Activated CD8-positive, alpha-beta T cell treated with anti-CD3 and anti-CD28 coated beads, Interleukin-2, amount 10 ng/mL, durations not matched to agents 7 days and 5 days (primary cell): ENCODE measurements around the gene CMIP. TPM values are rescaled to one million over a fixed set of nuclear protein-coding genes. Genes with fewer than 3 reads are reported as not detected.
"Not testable (repeated sequence)": the region's sequence is repeated elsewhere in the genome, so short reads cannot be mapped to it uniquely, and the experiment has no call there.

ENCODE experiments used
- ATAC-seq: fragments of 150-1000 bp; cut with Tn5 transposase; one replicate; pipeline ENCODE4 v1.10.0; 2021; ENCODE audit warnings: moderate library complexity
- CTCF ChIA-PET: fragments of 350-600 bp; sonication (Branson Sonifier 250); formaldehyde crosslinking; loops from one replicate; lab custom pipeline; 2021; ENCODE audit warnings: antibody characterized with exemption; lab: Charles Lee
- POLR2A ChIA-PET: fragments of 350-600 bp; sonication (Branson Sonifier 250); formaldehyde crosslinking; loops from one replicate; lab custom pipeline; 2021; ENCODE audit warnings: antibody characterized with exemption; lab: Charles Lee
- DNase-seq: peaks from one replicate; pipeline ENCODE4 v3.0.0-alpha.2; 2020
- H3K27ac Mint-ChIP-seq: one replicate; pipeline ENCODE4 v1.8.0; 2021; ENCODE audit warnings: mild to moderate bottlenecking, mixed read lengths
- H3K27me3 Mint-ChIP-seq: one replicate; pipeline ENCODE4 v1.8.0; 2021; ENCODE audit warnings: low read depth, mixed read lengths
- H3K36me3 Mint-ChIP-seq: one replicate; pipeline ENCODE4 v1.8.0; 2021; ENCODE audit warnings: low read depth, mixed read lengths
- H3K4me1 Mint-ChIP-seq: one replicate; pipeline ENCODE4 v1.8.0; 2021; ENCODE audit warnings: low read depth, mixed read lengths
- H3K4me3 Mint-ChIP-seq: one replicate; pipeline ENCODE4 v1.8.0; 2021; ENCODE audit warnings: mild to moderate bottlenecking, mixed read lengths
- H3K9me3 Mint-ChIP-seq: one replicate; pipeline ENCODE4 v1.8.0; 2022; ENCODE audit warnings: mixed read lengths; ENCODE audit not compliant: insufficient read depth
- total RNA-seq, 2 experiments: library from RNA; stranded (reverse); gene quantifications; one replicate each; pipeline ENCODE4 v1.2.3, GENCODE V29; 2021

The CMIP gene
- total RNA-seq: 10 to 100 TPM; 62.5 to 70.4 TPM

DNA sequence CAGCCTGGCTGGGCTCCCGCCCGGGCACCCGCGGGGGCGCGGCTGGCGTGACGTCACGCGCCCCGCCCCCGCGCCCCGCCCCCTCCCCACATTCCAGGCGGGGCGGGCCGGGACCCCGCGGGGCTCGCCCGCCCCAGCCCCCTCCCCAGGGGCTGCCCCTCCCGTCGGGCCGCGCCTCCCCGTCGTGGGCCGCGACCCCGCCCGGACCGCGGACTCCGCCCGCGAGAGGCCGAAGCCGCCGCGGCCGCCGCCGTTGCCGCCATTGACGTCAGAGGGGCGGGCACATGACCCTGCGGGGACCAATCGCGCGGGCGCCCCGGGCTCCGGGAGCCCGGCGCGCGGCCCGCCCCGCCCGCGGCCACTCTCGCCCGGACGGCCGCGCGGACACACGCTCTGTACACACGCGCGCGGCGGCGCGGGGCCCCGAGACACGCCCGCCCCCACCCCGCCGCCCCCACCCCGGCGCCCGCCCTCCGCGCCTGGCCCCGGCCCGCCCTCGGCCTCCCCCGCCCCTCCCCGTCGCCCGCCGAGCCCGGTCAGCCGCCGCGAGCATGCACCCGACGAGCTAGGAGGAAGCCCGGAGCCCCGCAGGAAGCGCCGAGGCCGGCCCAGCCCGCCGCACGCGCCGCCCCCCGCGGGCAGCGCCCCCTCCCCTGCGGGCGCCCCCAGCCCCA, at the start of gene CMIP:
Gene CMIP (plus strand): TSS at position 361 of the 674 bp plus-strand sequence.
- ChIA-PET POLR2A (interaction anchor here (1.6 to 1.8 kb wide), 2 partner anchors 76 to 187 kb away, joined by 3 to 5 read pairs; no protein-coding TSS in a partner anchor), CTCF (no interaction called here)
- H3K27ac Mint-ChIP-seq: peak within 1 kb of the TSS; percentile 91
- peaks cover 25% of the 10 kb centered on the region for H3K36me3 Mint-ChIP-seq
- H3K27me3 Mint-ChIP-seq: peaks cover 26% of the 10 kb centered on the region
- H3K4me1 Mint-ChIP-seq: peaks cover 46% of the 10 kb centered on the region
- ATAC-seq (peak; percentile 81), DNase-seq (peak; percentile 85)
- no peaks in the 10 kb centered on the region for H3K9me3 Mint-ChIP-seq
- peak within 1 kb of the TSS; percentile 93 for H3K4me3 Mint-ChIP-seq

DNA sequence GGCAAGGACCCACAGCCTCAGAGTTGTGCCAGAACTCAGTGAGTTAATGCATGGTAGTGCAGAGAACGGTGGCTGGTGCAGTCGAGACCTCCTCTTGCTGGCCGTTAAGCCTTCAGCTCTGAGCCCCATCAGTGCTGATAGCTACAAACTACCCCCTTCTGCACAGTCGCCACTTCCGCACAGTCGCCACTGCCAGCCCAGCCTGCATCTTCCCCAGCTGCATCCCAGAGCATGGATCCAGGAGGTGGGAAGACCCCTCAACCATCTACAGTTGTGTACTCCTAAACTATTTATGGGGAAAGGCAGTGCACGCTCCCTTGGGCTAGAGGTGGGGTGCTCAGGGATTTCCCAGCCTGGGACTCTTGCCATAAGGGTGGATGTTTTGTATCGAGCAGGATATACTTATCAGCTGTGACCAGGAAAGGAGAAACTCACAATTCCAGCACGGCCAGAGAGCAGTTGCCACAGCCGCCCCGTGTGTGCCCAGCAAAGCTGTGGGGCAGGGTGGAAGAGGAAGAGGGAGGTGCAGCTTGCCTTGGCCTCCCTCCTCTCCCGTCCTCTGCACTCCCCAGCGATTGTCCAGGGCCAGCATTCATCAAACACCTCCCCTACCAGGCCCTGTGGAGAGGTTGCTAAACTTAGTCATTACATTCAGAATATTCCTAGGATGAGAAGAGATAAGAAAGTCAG, 49.5 kb upstream of the CMIP start:
- no peaks in the 10 kb centered on the region for H3K36me3 Mint-ChIP-seq
- H3K4me1 Mint-ChIP-seq: peaks cover 2% of the 10 kb centered on the region
- no peak overlapping the region for H3K4me3 Mint-ChIP-seq
- POLR2A ChIA-PET: no interaction called here
- no peak for ATAC-seq
- no peak for DNase-seq
- no peak overlapping the region for H3K27ac Mint-ChIP-seq
- H3K9me3 Mint-ChIP-seq: no peaks in the 10 kb centered on the region
- H3K27me3 Mint-ChIP-seq: peaks cover 3% of the 10 kb centered on the region
- CTCF ChIA-PET: interaction anchor here (0.7 to 1.6 kb wide), 3 partner anchors 9 to 479 kb away, joined by 3 to 4 read pairs (median 4); no protein-coding TSS in a partner anchor

DNA sequence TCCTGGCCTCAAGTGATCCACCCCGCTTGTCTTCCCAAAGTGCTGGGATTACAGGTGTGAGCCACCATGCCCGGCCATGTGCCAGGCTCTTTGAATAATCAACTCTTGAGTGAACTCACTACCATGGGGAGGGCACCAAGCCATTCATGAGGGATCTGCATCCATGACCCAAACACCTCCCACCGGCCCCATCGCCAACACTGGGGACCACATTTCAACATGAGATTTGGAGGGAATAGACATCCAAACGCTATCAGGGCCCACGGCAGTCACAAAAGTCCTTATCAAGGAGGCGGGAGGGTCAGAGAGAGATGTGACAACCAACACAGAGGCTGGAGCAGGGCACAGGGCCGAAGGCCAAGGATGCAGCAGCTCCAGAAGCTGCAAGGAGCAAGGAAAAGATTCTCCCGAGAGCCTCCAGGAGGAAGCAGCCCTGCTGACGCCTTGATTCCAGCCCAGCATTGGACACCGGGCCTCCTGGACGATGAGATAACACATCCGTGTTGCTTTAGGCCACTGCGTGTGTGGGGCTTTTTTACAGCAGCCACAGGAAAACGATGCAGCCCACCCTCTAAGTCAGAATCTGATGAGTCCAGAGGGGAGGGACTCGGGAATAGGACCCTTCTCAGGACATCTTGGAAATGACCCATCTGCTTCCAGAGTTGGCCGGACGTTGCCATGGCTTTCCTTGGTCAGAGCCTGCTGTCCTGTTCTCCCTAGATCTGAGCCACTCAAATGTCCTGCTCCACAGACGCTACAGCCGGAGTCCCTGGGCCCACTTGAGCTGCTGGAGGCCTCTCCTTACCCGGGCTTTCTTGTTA, 47.3 kb upstream of the CMIP start:
- ATAC-seq: no peak
- peaks cover 2% of the 10 kb centered on the region for H3K4me1 Mint-ChIP-seq

DNA sequence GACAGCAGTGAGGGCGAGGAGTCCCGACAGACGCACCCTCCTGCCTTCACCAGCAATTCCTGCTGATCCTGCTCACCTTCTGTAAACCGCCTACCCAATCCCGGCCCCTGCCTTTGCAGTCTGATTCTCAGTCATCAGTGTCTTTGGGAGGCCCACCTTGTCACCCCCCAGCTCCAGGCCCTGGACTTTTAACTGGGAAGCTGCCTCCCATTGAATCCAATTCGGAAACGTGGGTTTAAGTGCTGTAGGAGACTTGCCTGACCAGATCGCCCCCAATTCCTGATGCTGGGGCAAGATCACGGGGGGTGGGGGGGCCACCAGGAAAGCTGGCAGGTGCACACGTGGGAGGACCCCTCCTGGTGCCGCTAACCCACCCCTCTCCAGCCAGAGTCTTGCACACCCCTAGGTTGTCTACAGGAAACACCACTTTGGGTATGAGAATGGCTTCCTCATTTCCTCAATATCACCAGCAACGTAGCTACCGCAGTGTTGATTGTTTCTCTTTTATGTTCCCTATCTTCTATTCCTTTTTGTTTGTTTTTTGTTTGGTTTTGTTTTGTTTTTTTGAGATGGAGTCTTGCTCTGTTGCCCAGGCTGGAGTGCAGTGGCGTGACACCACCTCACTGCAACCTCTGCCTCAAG, 46.6 kb upstream of the CMIP start:
- peaks cover 12% of the 10 kb centered on the region for H3K27me3 Mint-ChIP-seq
- no peaks in the 10 kb centered on the region for H3K36me3 Mint-ChIP-seq
- H3K9me3 Mint-ChIP-seq: no peaks in the 10 kb centered on the region
- no peak for DNase-seq
- H3K27ac Mint-ChIP-seq: no peak overlapping the region
- ChIA-PET POLR2A (no interaction called here), CTCF (no interaction called here)
- H3K4me3 Mint-ChIP-seq: no peak overlapping the region
- ATAC-seq: no peak
- peaks cover 2% of the 10 kb centered on the region for H3K4me1 Mint-ChIP-seq

More for the DNA sequence above, 47.3 kb upstream of the CMIP start:
- H3K4me3 Mint-ChIP-seq: no peak overlapping the region
- no peaks in the 10 kb centered on the region for H3K36me3 Mint-ChIP-seq
- peaks cover 9% of the 10 kb centered on the region for H3K27me3 Mint-ChIP-seq
- ChIA-PET POLR2A (no interaction called here), CTCF (no interaction called here)
- no peak for DNase-seq
- no peaks in the 10 kb centered on the region for H3K9me3 Mint-ChIP-seq
- no peak overlapping the region for H3K27ac Mint-ChIP-seq

DNA sequence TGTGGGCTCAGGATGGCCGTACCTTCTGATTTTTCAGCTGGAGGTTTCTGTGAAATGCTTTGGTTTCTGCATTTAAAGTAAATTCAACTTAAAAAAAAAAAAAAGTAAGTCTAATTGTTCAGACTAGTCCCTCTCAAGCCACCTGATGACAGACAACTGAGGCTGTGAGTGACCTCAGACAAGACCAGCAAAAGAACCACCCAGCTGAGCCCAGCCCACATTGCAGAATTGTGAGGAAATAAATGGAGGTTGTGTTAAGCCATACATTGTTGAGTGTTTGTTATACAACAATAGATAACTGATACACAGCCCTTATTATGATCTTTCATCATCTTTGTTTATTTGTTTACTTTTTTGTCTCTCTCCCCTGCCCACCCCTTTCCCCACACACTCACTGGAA, 44.7 kb upstream of the CMIP start:
- H3K9me3 Mint-ChIP-seq: no peaks in the 10 kb centered on the region
- no peak for DNase-seq
- no peak for ATAC-seq
- H3K36me3 Mint-ChIP-seq: no peaks in the 10 kb centered on the region
- no peak overlapping the region for H3K27ac Mint-ChIP-seq
- H3K4me3 Mint-ChIP-seq: no peak overlapping the region
- peaks cover 12% of the 10 kb centered on the region for H3K27me3 Mint-ChIP-seq
- peaks cover 5% of the 10 kb centered on the region for H3K4me1 Mint-ChIP-seq
- ChIA-PET POLR2A (no interaction called here), CTCF (interaction anchor here (1.0 to 1.3 kb wide), 4 partner anchors 24 to 325 kb away, joined by 3 to 5 read pairs (median 3); no protein-coding TSS in a partner anchor)

DNA sequence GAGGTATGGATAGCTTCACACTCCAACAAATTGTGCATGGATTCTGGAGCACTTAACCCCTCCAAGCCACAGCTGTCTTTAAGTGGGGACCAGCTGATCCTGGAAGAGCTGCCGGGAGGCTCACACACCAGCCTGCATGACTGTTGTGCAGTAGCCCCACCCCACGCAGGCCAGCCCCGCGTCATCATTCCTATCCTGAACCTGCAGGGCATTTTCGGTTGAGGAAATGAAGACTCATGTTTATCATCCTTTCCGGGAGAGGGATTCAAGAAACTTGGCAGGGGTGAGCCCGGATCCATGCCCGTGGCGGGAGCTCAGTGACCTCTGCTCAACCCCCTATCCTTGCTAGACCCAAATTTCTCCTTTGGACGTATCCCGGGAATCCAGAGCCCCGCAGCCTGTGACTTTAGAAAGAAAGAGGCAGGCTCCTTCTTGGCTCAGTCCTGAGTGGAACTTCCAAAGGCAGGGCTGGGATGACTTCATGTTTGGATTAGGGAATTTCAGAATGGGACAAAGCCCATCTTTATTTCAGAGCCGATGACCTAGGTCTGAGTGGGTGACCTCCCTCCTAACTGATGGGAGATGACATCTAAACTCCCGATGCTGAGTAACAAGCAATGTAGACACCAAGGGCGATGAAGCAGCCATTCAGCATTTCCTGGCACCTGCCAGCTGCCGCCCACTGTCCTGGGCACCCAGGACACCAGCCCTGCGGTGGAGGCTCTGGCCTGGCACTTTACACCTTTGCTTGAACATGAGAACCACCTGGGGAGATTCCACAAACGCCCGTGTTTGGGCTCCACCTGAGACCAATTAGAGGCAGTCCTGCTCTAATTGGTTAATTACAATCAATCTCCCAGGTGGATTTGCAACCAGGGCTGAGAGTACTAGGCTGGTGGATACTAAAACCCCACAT, 43.3 kb upstream of the CMIP start:
- ChIA-PET POLR2A (no interaction called here), CTCF (interaction anchor here (0.6 to 1.3 kb wide), 7 partner anchors 15 to 336 kb away, joined by 3 to 5 read pairs (median 3); no protein-coding TSS in a partner anchor)
- ATAC-seq (no peak), DNase-seq (no peak)
- H3K27ac Mint-ChIP-seq: no peak overlapping the region
- H3K4me1 Mint-ChIP-seq: peaks cover 5% of the 10 kb centered on the region
- no peak overlapping the region for H3K4me3 Mint-ChIP-seq
- H3K9me3 Mint-ChIP-seq: no peaks in the 10 kb centered on the region
- H3K36me3 Mint-ChIP-seq: no peaks in the 10 kb centered on the region
- peaks cover 12% of the 10 kb centered on the region for H3K27me3 Mint-ChIP-seq

DNA sequence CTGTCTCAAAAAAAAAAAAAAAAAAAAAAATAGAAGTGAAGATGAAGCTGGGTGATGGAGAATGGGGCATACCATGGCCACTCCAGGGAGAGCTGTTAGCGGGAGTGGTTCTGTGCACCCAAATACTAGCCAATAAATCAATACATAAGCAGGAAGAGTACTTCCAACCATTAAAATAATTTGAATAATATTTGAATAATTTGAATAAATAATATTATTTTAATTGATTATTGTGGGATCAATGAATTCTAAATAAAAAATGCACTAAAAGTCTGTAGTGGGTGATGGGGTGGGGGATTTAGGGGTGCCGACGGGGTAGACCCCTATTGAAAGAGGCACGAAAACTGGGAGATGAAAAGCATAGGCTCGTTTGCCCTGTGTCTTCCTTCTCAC, 41.4 kb upstream of the CMIP start:
- peaks cover 12% of the 10 kb centered on the region for H3K27me3 Mint-ChIP-seq
- ChIA-PET POLR2A (no interaction called here), CTCF (interaction anchor here (0.6 to 3.2 kb wide), 13 partner anchors 10 to 333 kb away, joined by 3 to 27 read pairs (median 4); no protein-coding TSS in a partner anchor)
- no peak overlapping the region for H3K4me3 Mint-ChIP-seq
- H3K9me3 Mint-ChIP-seq: no peaks in the 10 kb centered on the region
- ATAC-seq: no peak
- H3K27ac Mint-ChIP-seq: no peak overlapping the region
- no peak for DNase-seq
- peaks cover 5% of the 10 kb centered on the region for H3K4me1 Mint-ChIP-seq
- H3K36me3 Mint-ChIP-seq: no peaks in the 10 kb centered on the region

DNA sequence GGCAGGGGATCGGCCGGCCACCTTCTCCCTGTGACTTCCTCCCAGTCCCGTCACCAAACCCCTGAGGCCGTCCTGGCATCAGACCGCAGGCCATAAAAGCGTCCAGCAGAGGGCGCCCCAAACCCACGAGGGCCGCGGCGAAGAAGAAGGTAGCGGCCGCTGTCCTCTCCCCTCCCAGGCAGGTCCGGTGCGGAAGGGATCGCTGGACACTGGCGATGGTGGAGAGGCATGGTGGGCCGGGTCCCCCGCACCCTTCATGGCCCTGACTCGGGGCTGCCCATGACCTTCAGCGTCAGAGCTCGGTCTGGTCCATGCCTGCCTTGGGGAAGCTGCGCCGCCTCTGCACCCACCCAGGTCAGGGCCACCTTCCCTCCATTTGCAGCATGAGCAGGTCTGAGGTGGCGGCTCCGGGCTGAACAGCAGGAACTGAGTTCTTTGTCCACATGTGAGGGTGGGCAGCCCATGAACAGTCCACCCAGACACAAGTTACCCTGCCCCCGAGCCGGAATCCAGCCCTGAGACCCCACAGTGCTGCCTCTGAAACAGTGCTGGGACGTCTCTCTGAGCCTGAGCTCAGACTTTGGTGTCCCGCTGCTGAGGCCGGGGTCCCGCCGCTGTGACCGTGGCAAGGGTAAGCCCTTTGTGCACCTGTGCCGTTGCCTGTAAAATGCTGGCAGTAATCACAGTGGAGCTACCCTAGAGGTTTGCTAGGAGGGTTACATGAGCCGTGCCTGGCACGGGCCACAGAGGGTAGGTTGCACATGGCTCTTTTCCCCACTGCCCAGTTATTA, 40.8 kb upstream of the CMIP start:
- peak; percentile 95 for ATAC-seq
- H3K9me3 Mint-ChIP-seq: no peaks in the 10 kb centered on the region
- no peak overlapping the region for H3K27ac Mint-ChIP-seq
- no peaks in the 10 kb centered on the region for H3K36me3 Mint-ChIP-seq
- peaks cover 13% of the 10 kb centered on the region for H3K27me3 Mint-ChIP-seq
- ChIA-PET POLR2A (interaction anchor here (0.6 kb wide), 1 partner anchor 218 kb away, joined by 3 read pairs; no protein-coding TSS in a partner anchor), CTCF (interaction anchor here (0.6 to 3.2 kb wide), 24 partner anchors 8 to 526 kb away, joined by 3 to 27 read pairs (median 4); no protein-coding TSS in a partner anchor)
- H3K4me1 Mint-ChIP-seq: peaks cover 5% of the 10 kb centered on the region
- peak; percentile 87 for DNase-seq
- H3K4me3 Mint-ChIP-seq: no peak overlapping the region

DNA sequence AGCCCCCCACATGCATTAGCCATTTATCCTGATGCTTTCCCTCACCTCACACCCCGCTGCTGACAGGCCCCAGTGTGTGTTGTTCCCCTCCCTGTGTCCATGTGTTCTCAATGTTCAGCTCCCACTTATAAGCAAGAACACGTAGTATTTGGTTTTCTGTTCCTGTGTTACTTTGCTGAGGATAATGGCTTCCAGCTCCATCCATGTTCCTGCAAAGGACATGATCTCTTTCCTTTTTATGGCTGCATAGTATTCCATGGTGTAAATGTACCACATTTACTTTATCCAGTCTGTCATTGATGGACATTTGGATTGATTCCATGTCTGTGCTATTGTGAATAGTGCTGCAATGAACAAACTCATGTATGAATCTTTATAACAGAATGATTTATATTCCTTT, 39.6 kb upstream of the CMIP start:
- DNase-seq, H3K4me1 Mint-ChIP-seq, ATAC-seq, H3K36me3 Mint-ChIP-seq, H3K9me3 Mint-ChIP-seq, H3K4me3 Mint-ChIP-seq, POLR2A ChIA-PET, H3K27ac Mint-ChIP-seq: not testable (repeated sequence)
- CTCF ChIA-PET: interaction anchor here (1.3 to 3.2 kb wide), 9 partner anchors 19 to 331 kb away, joined by 3 to 27 read pairs (median 11); no protein-coding TSS in a partner anchor
- peaks cover 13% of the 10 kb centered on the region for H3K27me3 Mint-ChIP-seq

DNA sequence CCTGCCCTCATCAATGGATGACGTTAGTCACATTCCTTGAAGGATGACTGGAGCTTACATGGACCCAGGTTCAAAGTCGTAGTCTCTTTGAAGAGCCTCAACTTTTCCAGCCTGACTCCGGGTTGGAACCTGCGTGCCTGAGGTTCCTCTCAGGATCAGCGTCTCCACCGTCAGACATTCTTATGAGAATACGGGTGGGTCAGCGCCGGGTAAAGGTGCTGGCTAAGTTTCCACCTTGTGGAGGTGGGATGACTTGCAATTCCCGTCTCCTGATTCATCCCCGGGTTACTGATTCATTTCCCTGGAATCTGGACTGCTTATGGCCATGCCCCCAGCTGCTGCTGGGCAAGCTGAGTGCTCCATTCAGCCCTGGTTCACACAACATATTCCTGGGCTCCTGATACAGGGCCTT, 38.9 kb upstream of the CMIP start:
- Mint-ChIP-seq H3K27ac (no peak overlapping the region), H3K4me1 (peaks cover 5% of the 10 kb centered on the region), H3K36me3 (no peaks in the 10 kb centered on the region), H3K9me3 (no peaks in the 10 kb centered on the region), H3K27me3 (peaks cover 13% of the 10 kb centered on the region), H3K4me3 (no peak overlapping the region)
- ChIA-PET POLR2A (no interaction called here), CTCF (no interaction called here)
- no peak for ATAC-seq
- DNase-seq: no peak
